Transverse colon (tissue), 3 donors: ENCODE results near the gene TTC16.

Experiments used
- POLR2A ChIP-seq: fragments of 450-650 bp; IDR thresholded peaks from one replicate; pipeline ENCODE4 v1.6.1; 2016; ENCODE audit warnings: antibody characterized with exemption, mild to moderate bottlenecking, moderate library complexity
- TF ChIP-seq, protein P1 (sequence below), 5 experiments: fragments of 200-600 bp in 3 of 5; fragments of 450-650 bp in 2 of 5; sonication (generic) in 3 of 5; IDR thresholded peaks; 1 replicate in 2 of 5; 2 replicates in 3 of 5; pipeline ENCODE4 v1.5.1; 2016 to 2017; ENCODE audit warnings: antibody characterized with exemption in 5 of 5, inconsistent platforms in 3 of 5, mild to moderate bottlenecking in 2 of 5, moderate library complexity in 1 of 5

- TF ChIP-seq POLR2A, result no peak
- TF ChIP-seq, protein P1, sequence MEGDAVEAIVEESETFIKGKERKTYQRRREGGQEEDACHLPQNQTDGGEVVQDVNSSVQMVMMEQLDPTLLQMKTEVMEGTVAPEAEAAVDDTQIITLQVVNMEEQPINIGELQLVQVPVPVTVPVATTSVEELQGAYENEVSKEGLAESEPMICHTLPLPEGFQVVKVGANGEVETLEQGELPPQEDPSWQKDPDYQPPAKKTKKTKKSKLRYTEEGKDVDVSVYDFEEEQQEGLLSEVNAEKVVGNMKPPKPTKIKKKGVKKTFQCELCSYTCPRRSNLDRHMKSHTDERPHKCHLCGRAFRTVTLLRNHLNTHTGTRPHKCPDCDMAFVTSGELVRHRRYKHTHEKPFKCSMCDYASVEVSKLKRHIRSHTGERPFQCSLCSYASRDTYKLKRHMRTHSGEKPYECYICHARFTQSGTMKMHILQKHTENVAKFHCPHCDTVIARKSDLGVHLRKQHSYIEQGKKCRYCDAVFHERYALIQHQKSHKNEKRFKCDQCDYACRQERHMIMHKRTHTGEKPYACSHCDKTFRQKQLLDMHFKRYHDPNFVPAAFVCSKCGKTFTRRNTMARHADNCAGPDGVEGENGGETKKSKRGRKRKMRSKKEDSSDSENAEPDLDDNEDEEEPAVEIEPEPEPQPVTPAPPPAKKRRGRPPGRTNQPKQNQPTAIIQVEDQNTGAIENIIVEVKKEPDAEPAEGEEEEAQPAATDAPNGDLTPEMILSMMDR (IDR thresholded peaks at IDR 0.05), result no peak
These were observed 1.9 kb downstream of the TTC16 start for GRCh38 chr9:127717766-127718165.
